Measurements from ENCODE around the gene THAP4.
"Not testable (repeated sequence)": the region's sequence is repeated elsewhere in the genome, so short reads cannot be mapped to it uniquely, and the experiment has no call there.

THAP4 gene

DNA sequence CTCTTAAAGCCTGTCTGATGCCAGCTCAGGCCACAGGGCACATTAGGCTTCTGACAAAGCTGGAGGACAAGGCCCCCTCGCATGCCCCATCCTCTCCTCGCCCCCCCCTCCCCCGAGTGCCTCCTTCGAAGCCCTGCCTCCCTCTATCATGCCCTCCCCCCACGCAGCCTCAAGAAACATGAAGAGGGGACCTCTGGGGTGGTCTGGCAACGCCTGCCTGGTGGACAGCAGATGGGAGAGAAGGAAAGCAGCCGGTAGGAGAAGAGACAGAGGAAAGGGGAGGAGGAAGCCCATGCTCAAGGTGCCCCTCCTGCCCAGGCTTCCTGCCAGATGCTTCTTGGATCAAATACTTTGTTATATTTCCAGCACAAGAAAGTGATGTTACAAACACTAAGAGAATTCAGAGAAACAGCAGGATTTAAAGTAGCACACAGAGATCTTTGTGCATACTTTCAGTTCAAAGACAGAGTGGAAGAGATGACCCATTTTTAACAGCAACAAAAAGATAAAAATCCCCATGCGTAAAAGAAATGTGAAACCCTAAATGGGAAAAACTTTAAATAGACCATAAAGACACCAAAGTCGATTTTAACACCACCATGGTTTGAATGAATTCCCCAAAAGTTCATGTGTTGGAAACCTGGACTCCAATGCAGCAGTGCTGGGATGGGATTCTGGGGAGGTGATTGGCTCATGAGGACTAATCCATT, 59.4 kb downstream of the THAP4 start:
- DNase-seq = no peak

DNA sequence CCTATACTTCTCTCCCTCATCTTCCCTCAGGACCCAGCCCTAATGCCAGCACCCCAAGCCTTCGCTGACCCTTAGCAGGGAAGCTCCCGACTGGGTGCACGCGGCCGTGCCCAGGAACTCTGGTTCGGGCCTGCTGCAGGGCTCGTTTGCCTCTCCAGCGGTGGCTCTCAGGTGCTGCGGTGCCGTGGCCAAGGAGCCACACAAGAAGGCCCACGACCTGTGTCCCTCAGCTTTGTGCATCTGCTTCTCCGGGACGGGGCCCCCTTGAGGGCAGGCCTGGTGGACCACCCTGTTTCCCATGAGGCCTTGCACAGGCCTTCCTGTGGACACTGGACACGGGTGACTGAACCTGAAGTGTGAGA, 60.7 kb downstream of the THAP4 start:
- DNase-seq = no peak

DNA sequence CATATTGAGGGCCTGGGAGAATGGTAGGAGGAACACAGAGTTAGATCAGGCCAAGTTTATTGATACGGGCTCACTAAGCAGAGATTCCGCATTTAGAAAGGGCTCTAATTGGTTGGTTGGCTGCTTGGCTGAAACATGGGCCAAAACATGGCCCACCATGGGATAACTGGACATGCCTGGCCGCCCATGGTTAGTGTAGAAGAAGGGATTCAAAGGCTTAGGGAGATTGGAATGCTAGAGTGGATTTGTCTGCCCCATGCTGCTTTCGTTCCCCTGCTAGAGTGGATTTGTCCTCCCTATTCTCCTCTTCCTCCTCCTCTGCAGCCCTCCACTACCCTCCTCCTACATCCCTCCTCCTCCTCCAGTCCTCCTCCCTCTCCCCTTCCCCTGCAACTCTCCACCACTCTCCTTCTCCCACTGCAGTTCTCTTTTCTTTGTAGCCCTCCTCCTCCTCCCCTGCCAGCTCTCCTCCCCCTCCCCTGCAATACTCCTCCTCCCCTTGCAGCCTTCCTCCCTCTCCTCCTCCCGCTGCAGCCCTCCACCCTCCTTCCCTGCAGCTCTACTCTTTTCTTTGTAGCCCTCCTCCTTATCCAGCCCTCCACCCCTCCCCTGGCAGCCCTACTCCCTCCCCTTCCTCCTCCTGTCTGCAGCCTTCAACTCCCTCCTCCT, 61.2 kb downstream of the THAP4 start:
- no peak for DNase-seq

DNA sequence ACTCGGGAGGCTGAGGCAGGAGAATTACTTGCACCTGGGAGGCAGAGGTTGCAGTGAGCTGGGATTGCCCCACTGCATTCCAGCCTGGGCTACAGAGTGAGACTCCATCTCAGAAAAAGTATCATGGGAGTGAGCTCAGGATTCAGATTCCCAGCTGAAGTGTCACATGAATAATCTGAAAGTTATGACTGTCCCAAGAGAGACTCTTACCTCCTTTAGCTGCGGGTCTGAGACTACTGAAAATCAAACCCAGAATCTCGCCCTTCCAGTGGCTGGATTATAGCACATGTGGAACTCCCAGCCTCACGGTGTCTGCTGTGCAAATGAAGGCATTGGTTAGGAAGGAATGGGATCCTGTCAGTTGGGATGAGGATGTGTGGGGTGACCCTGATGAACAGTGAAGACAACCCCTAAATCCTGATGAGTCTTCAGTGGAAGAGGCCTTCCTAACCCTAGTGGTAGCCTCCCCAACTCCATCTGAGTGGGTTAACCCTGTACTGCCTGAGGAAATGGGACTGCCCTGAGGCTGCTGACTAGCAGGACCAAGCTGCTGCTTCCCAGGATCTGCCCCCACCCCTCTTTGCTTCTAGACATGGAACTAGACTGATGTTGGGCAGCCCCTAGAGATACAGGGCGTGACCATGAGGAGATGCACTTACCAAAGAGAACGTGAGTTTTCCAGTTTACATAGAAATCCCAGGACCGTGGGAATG, 61.9 kb downstream of the THAP4 start:
- DNase-seq = no peak

DNA sequence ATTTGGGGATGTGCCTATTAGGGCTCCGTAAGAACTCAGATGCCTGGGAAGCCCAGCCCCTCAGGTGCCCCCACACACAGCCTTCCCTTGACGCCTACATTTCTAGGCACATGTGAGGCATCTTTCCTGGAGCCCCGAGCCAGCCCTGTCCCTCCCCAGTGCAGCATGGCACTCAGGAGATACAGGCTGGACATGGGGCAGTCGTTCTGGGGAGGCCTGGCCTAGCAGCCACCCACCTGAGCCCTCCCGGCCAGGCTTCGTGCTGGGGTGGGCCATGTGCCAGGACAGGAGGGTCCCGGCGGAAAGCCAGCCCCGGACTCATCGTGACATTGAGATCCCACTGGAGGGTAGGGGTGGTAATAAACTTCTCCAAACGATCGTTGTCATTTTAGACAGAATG, 63.2 kb downstream of the THAP4 start:
- no peak for DNase-seq

DNA sequence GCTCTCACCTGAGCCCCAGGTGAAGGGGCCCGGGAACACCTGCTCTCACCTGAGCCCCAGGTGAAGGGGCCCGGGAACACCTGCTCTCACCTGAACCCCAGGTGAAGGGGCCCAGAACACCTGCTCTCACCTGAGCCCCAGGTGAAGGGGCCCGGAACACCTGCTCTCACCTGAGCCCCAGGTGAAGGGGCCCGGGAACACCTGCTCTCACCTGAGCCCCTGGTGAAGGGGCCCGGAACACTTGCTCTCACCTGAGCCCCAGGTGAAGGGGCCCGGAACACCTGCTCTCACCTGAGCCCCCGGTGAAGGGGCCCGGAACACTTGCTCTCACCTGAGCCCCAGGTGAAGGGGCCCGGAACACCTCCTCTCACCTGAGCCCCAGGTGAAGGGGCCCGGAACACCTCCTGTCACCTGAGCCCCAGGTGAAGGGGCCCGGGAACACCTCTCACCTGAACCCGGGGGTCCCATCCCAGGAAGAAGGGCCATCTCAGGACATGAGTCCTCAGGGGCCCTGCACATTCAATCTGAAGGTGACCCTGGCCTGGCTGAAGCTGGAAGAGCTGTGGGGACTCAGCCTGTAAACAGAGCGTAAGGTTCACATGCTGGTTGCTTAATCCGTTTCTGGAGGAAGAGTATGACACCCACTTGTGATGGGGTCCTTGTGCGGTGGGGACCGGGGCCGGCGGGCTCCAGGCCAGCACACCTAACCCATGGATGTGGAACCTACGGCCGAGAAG, 63.9 kb downstream of the THAP4 start:
- not testable (repeated sequence) for DNase-seq

DNA sequence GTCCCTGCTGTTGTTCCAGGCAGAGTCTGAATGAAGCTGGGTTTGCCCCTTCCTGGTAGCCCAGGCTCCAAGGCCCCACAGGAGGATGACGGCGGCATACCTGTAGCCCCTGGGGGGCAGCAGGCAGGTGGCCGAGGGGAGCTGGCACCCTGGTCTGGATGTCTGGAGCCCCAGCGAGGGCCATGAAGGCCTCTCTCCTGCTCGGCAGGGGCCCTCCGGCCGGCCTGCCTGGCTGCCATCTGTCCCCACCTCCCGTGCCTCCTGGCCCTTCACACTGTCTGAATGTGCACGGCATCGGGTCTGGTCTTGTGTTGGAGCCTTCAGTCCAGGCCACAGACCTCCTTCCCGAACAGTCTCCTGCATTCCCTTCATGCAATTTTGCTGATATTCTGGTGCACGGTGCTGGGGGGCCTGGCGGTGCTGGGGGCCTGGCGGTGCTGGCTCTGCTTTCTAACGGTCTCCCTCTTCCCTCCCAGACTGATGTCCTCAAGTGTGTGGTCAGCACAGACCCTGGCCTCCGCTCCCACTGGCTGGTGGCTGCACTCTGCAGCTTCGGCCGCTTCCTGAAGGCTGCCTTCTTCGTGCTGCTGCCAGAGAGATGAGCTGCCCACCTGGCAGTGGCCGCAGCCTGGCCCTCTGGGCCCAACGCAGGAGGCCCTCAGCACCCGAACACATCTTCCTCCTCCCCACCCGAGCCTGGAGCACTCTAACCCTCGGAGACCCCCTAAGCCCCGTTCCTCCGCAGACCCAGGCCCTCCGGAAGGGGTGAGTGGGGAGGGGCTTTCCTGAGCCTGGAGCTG, 64.9 kb downstream of the THAP4 start:
- DNase-seq = no peak

DNA sequence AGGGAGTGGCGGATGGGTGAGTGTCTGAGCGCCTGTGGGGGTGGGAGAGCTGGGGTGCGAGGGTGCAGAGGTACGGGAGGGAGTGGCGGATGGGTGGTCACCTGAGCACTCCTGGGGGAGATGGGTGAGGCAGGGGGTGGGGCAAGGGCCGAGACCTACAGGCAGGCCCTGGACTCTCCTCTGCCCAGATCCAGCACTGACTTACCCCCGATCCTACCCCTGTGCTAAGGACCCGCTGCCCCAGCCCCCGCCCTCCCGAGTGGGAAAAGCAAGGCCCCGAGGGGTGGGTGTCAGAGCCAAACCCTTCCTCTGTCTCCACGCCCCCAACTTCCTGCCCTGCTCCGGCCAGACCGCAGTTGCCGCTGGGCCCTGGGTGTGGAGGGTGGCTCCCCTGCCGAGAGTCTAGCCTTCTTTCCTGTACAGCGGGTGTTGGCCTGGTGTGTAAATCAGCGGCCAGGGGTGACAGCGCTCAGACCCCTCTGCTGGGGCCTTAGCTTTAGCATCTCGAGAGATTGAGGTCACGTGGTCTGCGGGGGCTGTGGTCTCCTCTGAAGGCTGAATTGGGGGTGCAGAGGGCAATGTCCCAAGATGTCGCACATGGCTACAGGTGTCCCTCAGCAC, 65.9 kb downstream of the THAP4 start:
- DNase-seq = no peak

DNA sequence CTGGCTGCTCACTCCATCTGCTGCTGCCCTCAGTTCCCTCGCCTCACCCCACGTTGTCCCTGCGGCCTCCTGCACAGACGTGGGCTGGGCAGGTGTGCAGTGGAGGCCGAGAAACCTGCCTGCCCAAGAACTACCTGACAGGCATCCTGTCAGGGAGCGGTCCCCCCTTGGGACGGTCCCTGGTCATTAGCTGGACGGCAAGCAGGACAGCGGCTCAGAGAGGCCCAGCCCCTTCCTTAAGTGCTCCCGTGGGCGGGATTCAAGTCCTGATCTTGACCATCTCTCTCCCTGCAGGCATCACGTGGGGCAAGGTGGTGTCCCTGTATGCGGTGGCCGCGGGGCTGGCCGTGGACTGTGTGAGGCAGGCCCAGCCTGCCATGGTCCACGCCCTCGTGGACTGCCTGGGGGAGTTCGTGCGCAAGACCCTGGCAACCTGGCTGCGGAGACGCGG, 67.1 kb downstream of the THAP4 start:
- DNase-seq = no peak

GRCh38 chr2:241568726-241569125, 68.2 kb downstream of the THAP4 start:
- DNase-seq = no peak

GRCh38 chr2:241567776-241568175, 69.2 kb downstream of the THAP4 start:
- no peak for DNase-seq

DNA sequence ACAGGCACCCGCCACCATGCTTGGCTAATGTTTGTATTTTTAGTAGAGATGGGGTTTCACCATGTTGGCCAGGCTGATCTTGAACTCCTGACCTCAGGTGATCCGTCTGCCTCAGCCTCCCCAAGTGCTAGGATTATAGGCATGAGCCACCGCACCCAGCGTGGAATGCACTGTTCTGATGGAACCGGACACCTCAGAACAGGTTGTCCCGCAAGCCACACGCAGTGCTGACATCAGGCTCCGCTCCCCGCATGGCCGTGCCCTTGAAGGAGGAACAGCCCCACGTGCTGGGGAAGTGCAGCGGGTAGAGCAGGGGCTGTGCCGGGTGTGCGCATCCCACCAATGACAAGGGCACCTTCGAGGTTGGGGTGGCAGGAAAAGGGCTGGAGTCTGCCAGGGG, 69.7 kb downstream of the THAP4 start:
- DNase-seq = not testable (repeated sequence)

GRCh38 chr2:241566468-241566867, 70.5 kb downstream of the THAP4 start:
- DNase-seq = no peak

GRCh38 chr2:241566021-241566420, 70.9 kb downstream of the THAP4 start:
- not testable (repeated sequence) for DNase-seq

DNA sequence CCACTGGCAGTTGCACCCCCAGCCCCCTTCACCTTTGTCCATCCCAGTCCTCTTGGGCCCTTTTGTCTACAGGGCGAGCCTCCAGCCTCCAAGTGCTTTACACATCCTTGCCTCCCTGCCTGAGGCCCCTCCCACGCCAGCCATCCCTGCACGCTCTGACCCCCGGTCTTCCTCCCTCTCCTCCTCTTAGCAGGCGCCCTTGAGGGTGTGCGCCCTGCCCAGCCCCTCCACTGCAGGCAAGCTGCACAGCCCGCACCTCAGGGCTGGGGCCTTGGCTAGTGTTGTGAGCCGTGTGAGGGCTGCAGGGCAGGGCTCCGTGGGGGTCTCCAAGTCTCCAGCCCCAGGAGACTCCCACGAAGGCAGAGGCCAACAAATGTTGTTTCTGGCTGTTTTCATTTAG, 71.5 kb downstream of the THAP4 start:
- DNase-seq = no peak

DNA sequence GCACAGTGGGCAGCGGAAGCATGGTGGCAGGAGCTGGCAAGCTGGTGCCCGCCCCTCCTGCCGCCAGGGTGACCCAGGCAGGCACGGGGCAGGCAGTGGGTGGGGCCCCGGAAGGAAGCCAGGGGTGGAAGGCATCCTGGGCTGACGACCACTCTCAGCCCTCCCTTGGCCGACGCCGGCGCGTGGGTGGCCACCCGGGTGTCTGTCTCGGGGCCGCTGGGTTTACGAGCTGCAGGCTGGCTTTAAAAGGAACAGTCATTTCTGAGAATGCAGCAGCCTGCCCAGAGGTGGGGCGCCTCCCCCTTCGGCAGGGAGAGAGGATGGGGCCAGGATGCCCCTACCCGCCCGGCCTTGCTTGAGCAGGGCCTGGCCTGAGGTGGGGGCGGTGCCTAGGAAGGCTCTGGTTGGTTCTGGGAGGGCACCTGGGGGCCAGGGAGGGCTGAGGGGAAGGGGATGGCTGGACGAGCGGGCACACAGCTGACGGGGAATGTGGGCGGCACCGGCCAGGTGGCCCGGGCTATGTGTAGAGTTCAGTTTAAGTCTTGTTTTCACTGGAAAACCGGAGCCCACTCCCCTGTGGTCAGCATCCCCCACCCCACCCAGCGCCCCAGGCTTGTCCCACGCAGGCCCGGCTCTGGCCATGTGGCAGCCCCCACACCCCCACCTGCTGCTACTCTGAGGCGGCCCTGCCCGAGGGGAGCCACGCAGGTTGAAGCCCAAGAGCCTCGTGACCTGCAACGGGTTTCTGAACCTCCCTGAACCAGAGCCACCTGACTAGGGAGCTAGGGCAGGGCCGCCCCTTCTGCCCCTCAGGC, 72.2 kb downstream of the THAP4 start:
- DNase-seq = no peak

GRCh38 chr2:241563981-241564595, 72.9 kb downstream of the THAP4 start:
- DNase-seq = no peak

- DNase-seq = no peak
These were observed 73.4 kb downstream of the THAP4 start for GRCh38 chr2:241563571-241563980.

DNA sequence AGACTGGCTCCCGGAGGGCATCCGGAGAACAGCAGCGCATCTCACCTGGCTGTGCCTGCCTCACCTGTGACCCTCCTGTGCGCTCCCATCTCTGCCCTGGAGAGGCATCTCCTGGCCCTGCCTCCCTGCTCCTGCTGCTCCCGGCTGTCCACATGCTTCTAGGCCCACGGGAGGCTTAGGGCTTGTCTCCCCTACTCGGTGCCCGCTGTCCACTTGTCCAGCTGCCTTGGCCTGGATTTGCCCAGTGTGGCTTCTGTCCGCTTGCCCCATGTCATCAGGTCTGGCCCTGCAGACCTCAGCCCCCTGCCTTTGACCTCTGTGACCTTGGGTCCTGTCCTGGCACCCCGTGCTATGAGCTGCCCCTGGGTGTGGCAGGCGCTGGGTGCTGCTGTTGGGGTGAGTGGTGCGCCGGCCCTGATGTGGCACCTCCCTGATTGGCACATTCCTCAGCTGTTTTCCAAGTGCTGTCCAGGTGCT, 73.9 kb downstream of the THAP4 start:
- DNase-seq = no peak

DNA sequence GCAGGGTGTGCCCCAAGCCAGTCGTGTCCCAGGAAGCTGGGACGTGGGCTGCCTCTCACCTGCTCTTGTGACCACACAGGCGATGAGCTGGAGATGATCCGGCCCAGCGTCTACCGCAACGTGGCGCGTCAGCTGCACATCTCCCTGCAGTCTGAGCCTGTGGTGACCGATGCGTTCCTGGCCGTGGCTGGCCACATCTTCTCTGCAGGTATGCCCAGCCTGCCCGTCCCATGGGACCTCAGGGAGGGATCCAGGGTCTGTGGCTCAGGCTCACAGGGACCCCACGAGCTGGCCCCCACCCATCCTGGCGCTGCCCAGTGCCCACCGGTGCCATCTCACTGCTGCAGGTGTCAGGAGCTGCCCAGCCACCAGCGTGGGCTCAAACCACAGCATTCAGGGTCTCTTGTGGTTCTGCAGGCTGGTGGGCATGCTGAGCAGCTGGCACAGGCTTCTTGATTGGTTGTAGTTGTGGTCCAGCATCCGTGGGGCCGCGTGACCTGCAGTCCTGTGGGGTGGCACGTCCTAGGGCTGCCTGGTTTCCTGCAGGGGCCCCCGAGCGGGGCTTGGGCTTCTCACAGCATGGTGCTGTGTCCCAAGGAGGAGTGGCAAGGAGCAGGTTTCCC, 74.6 kb downstream of the THAP4 start:
- DNase-seq = no peak

Data from NCI-H510A treated with DMSO at 0.1 percent for 48 hours (cell line).